ACHN (cell line): ENCODE measurements around the gene MMP27.
A peak's percentile ranks its signal among the peaks of the same experiment; 100 is the strongest.
"Not testable (repeated sequence)": the region's sequence is repeated elsewhere in the genome, so short reads cannot be mapped to it uniquely, and the experiment has no call there.

Experiments used
- DNase-seq: peaks from one replicate; pipeline ENCODE4 v3.0.0-alpha.2; 2015
- in situ Hi-C: cut with HindIII; loops from 2 replicates; pipeline ENCODE4 v1.10.0; 2017; ENCODE audit warnings: low sequenced_read_pairs, low pct_ligation_motif_present, low pct_unique_long_range_greater_than_20kb

The MMP27 gene

GRCh38 chr11:102705626-102706025, at the start of gene MMP27:
Gene MMP27, minus strand, starts transcription at chr11:102705769. Its CDS starts 55 bp downstream, at chr11:102705714.
- DNase-seq = no peak
- in situ Hi-C loops = no loop called here

GRCh38 chr11:102753267-102753666, 47.7 kb upstream of the MMP27 start:
- no peak for DNase-seq
- in situ Hi-C loops = no loop called here

GRCh38 chr11:102751673-102752072, 46.1 kb upstream of the MMP27 start:
- no peak for DNase-seq
- in situ Hi-C loops = no loop called here

- DNase-seq = no peak
- in situ Hi-C loops = no loop called here
Observed at GRCh38 chr11:102749101-102749722, 43.6 kb upstream of the MMP27 start.

GRCh38 chr11:102746746-102747578, 41.4 kb upstream of the MMP27 start:
- DNase-seq, in situ Hi-C loops: not testable (repeated sequence)

GRCh38 chr11:102734650-102735049, 29.1 kb upstream of the MMP27 start:
- in situ Hi-C loops = no loop called here

GRCh38 chr11:102733232-102733875, 27.8 kb upstream of the MMP27 start:
- DNase-seq = peak; percentile 65
- in situ Hi-C loops = no loop called here

More at GRCh38 chr11:102734650-102735049, 29.1 kb upstream of the MMP27 start:
- no peak for DNase-seq

- DNase-seq, in situ Hi-C loops: not testable (repeated sequence)
Observed at GRCh38 chr11:102730944-102731343, 25.4 kb upstream of the MMP27 start.

- in situ Hi-C loops = no loop called here
- DNase-seq = no peak
Observed at GRCh38 chr11:102729849-102730815, 24.6 kb upstream of the MMP27 start.

- DNase-seq = no peak
- in situ Hi-C loops = no loop called here
Observed at GRCh38 chr11:102727890-102728289, 22.3 kb upstream of the MMP27 start.

- no peak for DNase-seq
- in situ Hi-C loops = no loop called here
Observed at GRCh38 chr11:102724904-102725500, 19.4 kb upstream of the MMP27 start, which contains the start of gene MMP8. Gene MMP8, minus strand, starts transcription at chr11:102724954. Its CDS starts 99 bp downstream, at chr11:102724855.

- no peak for DNase-seq
- in situ Hi-C loops = no loop called here
Observed at GRCh38 chr11:102722821-102723220, 17.3 kb upstream of the MMP27 start.

GRCh38 chr11:102719620-102720277, 14.2 kb upstream of the MMP27 start:
- no peak for DNase-seq
- in situ Hi-C loops = no loop called here

GRCh38 chr11:102717280-102717679, 11.7 kb upstream of the MMP27 start:
- in situ Hi-C loops = no loop called here
- DNase-seq = no peak

GRCh38 chr11:102716527-102716926, 11.0 kb upstream of the MMP27 start:
- DNase-seq = no peak
- in situ Hi-C loops = no loop called here

GRCh38 chr11:102712137-102712536, 6.6 kb upstream of the MMP27 start:
- in situ Hi-C loops = no loop called here
- no peak for DNase-seq

- in situ Hi-C loops = no loop called here
Observed at GRCh38 chr11:102709201-102709945, 3.8 kb upstream of the MMP27 start.

More at GRCh38 chr11:102709201-102709945, 3.8 kb upstream of the MMP27 start:
- no peak for DNase-seq
